GM10266 (cell line): ENCODE measurements around the gene PKHD1.
"Not testable (repeated sequence)": the region's sequence is repeated elsewhere in the genome, so short reads cannot be mapped to it uniquely, and the experiment has no call there.

ENCODE experiments used
- DNase-seq: peaks from one replicate; pipeline ENCODE4 v3.0.0; 2012; ENCODE audit errors: extremely low spot score
- TF ChIP-seq, protein P1 (sequence below): IDR thresholded peaks from 2 replicates; pipeline ENCODE4 v1.5.1; 2012; ENCODE audit warnings: mild to moderate bottlenecking, low read depth; ENCODE audit not compliant: control insufficient read depth, insufficient read depth; ENCODE audit errors: missing control alignments

Gene PKHD1

DNA sequence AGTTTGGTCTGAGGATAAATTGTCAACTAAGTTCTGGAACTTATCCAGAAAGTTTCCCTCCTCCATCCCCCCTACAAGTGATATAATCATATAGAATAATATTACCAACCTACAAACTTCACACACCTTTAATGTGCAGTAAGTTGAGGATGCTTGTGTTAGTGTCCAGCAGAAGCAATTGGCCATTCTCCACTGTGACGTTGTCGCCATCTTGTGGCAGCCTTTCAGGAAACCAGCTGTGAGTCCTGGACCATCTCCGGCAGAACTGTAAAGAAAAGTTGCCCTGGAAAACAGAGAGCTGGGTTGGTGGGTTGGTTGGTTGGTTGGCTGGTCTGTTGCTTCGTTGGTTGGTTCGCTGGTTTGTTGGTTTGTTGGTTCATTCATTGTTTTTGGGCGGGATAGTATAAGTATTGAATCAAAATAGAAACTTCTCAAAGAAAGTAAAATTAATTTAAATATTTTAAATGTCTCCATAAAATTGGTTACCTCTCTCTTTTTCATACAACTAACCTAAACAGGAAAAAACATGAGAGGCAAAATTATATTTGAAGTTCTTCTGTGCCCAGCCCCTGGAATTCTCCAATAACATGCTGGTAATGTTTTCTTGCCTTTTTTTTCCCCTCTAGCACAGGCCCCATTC is 127.5 kb downstream of the PKHD1 start:
- TF ChIP-seq, protein P1, sequence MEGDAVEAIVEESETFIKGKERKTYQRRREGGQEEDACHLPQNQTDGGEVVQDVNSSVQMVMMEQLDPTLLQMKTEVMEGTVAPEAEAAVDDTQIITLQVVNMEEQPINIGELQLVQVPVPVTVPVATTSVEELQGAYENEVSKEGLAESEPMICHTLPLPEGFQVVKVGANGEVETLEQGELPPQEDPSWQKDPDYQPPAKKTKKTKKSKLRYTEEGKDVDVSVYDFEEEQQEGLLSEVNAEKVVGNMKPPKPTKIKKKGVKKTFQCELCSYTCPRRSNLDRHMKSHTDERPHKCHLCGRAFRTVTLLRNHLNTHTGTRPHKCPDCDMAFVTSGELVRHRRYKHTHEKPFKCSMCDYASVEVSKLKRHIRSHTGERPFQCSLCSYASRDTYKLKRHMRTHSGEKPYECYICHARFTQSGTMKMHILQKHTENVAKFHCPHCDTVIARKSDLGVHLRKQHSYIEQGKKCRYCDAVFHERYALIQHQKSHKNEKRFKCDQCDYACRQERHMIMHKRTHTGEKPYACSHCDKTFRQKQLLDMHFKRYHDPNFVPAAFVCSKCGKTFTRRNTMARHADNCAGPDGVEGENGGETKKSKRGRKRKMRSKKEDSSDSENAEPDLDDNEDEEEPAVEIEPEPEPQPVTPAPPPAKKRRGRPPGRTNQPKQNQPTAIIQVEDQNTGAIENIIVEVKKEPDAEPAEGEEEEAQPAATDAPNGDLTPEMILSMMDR, result peak; percentile 92
- peak; percentile 68 for DNase-seq

DNA sequence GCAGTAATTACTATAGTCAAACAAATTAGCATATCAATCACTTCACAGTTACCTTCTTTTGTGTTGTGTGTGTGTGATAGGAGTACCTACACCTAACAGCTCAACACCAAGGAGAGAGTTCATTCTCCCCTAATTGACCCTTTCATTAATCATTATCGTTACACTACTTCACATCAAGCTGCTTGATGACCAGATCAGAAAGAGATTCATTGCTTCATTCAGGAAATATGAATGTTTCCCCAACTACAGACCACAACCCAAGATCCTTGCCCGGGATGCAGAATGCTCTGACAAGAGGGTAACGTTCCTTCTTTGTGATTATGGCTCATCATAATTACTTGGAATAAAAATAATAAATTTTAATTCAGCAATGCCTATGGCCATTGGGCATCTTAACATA is 132.7 kb downstream of the PKHD1 start:
- no peak for DNase-seq
- TF ChIP-seq, protein P1, result no peak

DNA sequence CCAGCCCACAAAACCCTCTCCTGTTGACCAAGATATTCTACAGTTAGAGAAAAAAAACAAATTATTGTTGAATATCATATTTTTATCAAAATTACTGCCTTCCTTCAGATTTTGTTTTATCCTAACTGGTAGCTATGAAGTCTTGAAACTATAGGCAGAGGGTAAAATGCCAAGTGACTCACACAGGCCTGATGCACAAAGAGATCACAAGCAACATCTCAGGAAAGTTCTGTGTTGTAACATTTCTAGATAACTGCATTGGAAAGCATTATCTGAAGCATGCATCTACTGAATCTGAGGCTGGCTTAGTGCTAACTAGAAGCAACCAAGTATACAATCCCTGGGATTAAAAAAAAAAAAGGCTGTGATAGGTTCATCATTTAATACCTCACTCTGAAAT is 134.2 kb downstream of the PKHD1 start:
- TF ChIP-seq, protein P1, result no peak
- DNase-seq, result no peak

DNA sequence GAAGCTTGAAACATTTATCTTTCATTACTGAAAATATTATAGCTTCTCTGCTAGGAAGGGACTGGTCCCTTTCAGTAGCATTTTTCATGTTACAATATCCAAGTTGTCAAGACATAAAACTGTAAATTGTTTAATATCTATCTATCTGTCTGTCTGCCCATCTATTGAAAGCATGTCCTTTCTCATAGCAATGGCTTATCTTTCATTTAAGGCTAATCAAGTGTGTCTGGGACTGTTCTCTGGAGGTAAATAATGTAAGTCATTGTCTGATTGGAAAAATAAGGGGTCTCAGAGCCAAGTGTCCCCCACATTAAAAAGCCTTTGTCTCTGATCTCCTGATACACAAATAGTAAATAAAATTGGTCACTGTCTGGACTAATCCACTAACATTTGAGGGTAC is 135.5 kb downstream of the PKHD1 start:
- TF ChIP-seq, protein P1, result no peak
- no peak for DNase-seq

DNA sequence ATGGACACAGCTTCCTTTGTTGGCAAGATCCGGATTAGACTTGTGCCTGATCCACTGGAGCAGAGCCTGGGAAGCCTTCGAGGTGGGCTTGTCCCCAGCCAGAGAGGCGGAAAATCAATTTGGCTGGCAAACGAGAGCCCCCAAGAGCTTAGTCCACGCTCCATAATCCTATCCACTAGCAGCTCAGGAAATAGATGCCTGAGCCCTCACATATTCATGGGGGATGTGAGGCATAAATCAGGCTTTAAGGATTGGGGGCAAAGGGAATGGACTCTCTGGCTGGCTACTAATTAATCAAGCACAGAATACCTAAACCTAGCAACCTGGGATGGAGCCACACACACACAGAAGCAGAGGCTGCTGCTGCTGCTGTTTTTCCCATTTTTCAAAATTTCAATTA is 137.9 kb downstream of the PKHD1 start:
- DNase-seq, result no peak
- TF ChIP-seq, protein P1, result no peak

DNA sequence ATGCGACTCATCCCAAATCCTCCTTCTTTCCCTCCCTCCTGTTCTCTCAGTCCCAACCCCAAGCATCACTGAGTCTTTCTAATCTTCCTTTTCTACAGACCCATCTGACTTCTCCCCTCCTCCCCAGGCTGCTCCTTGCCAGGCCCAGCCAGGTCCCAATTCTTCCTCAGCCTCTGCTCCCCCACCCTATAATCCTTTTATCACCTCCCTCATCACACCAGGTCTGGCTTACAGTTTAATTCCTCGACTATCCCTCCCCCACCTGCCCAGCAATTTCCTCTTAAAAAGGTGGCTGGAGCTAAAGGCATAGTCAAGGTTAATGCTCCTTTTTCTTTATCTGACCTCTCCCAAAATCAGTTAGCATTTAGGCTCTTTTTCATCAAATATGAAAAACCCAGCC is 147.7 kb downstream of the PKHD1 start:
- not testable (repeated sequence) for DNase-seq

DNA sequence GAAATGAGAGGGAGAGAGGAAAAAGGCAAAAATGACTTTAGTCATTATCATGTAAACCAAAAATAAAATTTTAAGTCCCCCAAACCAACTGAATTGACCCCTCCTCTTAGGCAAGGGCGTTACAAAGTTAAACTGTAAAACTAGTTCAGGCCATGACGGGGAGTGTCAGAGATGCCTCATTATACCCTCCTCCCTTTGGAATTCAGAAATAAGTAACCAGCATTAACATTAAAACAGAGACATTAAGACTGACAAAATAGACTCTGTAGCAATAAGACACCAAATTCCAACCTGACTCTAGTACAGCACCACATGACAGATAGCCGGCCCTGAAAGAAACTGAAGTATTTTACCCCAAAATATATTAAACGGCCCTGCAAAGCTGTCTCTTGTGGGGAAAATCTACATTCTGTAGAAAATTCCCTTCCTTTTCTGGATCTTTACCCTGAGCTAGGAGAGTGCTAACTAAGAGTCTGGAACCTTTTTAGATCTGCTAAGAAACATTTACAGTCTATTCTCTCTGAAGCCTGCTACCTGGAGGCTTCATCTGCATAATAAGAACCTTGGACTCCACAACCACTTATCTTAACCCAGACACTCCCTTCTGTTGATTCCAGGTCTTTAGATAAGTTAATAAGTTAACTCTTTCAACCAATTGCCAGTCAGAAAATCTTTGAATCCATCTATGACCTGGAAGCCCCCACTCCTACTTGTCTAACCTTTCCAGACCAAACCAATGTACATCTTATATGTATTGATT is 150.7 kb downstream of the PKHD1 start:
- no peak for DNase-seq

More for the DNA sequence above, 150.7 kb downstream of the PKHD1 start:
- TF ChIP-seq, protein P1, result no peak
